OCI-LY7 (cell line): ENCODE measurements around the gene XIRP2. TPM values are rescaled to one million over a fixed set of nuclear protein-coding genes. Genes with fewer than 3 reads are reported as not detected.

ENCODE experiments used
- BruUV-seq: library from RNA; stranded (reverse); fragments of 400-500 nt; replicated peaks from 2 replicates; lab custom pipeline; 2021; lab: Mats Ljungman, UMichigan
- CTCF ChIA-PET: fragments of 300-600 bp; sonication (Branson Sonifier 250); formaldehyde crosslinking; loops from one replicate; lab custom pipeline; 2022; ENCODE audit warnings: antibody characterized with exemption; ENCODE audit not compliant: unreplicated experiment; lab: Charles Lee
- POLR2A ChIA-PET: fragments of 300-600 bp; sonication (Branson Sonifier 250); formaldehyde crosslinking; loops from one replicate; lab custom pipeline; 2022; ENCODE audit warnings: antibody characterized with exemption; lab: Charles Lee
- DNase-seq: peaks from one replicate; pipeline ENCODE4 v3.0.0-alpha.2; 2015; ENCODE audit warnings: low spot score
- H2AFZ ChIP-seq: fragments of 200-600 bp; sonication (generic), shearing (Covaris generic); 2 replicates; pipeline ENCODE4 v1.6.1; 2014; ENCODE audit warnings: mild to moderate bottlenecking, antibody characterized with exemption, low read length, moderate library complexity
- H3K27ac ChIP-seq: fragments of 200-600 bp; sonication (generic); 2 replicates; pipeline ENCODE4 v1.5.1; 2014; ENCODE audit warnings: mixed run types, low read depth, mild to moderate bottlenecking, moderate library complexity, low read length, inconsistent platforms; ENCODE audit not compliant: poor library complexity, severe bottlenecking
- H3K36me3 ChIP-seq: fragments of 200-600 bp; sonication (generic); 2 replicates; pipeline ENCODE4 v1.6.1; 2014; ENCODE audit warnings: mild to moderate bottlenecking, antibody characterized with exemption, low read length, moderate library complexity, mixed read lengths; ENCODE audit not compliant: insufficient read depth
- H3K4me1 ChIP-seq: fragments of 200-600 bp; sonication (generic); 2 replicates; pipeline ENCODE4 v1.5.1; 2014; ENCODE audit warnings: mild to moderate bottlenecking, low read length; ENCODE audit not compliant: insufficient read depth, poor library complexity, severe bottlenecking
- H3K4me2 ChIP-seq: fragments of 200-600 bp; sonication (generic); 2 replicates; pipeline ENCODE4 v1.6.1; 2014; ENCODE audit warnings: mild to moderate bottlenecking, low read length
- H3K4me3 ChIP-seq: fragments of 200-600 bp; sonication (generic); 2 replicates; pipeline ENCODE4 v1.5.1; 2014; ENCODE audit warnings: mild to moderate bottlenecking, low read depth, low read length; ENCODE audit not compliant: poor library complexity, severe bottlenecking
- H3K79me2 ChIP-seq: fragments of 200-600 bp; sonication (generic); 2 replicates; pipeline ENCODE4 v1.6.1; 2016; ENCODE audit warnings: low read depth, mild to moderate bottlenecking, low read length, moderate library complexity, mixed read lengths; ENCODE audit not compliant: insufficient read depth
- H3K9me2 ChIP-seq: fragments of 200-600 bp; sonication (generic); 2 replicates; pipeline ENCODE4 v1.6.1; 2016; ENCODE audit warnings: mild to moderate bottlenecking, low read length, mixed read lengths; ENCODE audit not compliant: insufficient read depth
- H3K9me3 ChIP-seq: fragments of 200-600 bp; sonication (generic); 2 replicates; pipeline ENCODE4 v1.6.1; 2014; ENCODE audit warnings: mild to moderate bottlenecking, mixed run types, low read length, mixed read lengths
- H4K20me1 ChIP-seq: fragments of 200-600 bp; sonication (generic); 2 replicates; pipeline ENCODE4 v1.6.1; 2014; ENCODE audit warnings: mild to moderate bottlenecking, antibody characterized with exemption, low read length, moderate library complexity, mixed read lengths; ENCODE audit not compliant: insufficient read depth
- EZH2phosphoT487 ChIP-seq: fragments of 200-600 bp; sonication (generic); IDR thresholded peaks from 2 replicates; pipeline ENCODE4 v1.6.1; 2018; ENCODE audit warnings: low read depth, borderline replicate concordance, mild to moderate bottlenecking, mixed run types, antibody characterized with exemption, low read length, moderate library complexity, mixed read lengths
- intact Hi-C: fragments of 100-400 bp; cut with micrococcal nuclease; formaldehyde crosslinking; loops from one replicate; pipeline ENCODE4 v1.10.0; 2022; ENCODE audit not compliant: unreplicated experiment
- total RNA-seq, 2 experiments: library from RNA; depleted of rRNA in 1 of 2; stranded (reverse); fragments of >200 nt in 1 of 2; shearing (Covaris generic) in 1 of 2; gene quantifications; 2 replicates each; pipeline ENCODE4 v1.2.3, GENCODE V29; 2014 to 2022
- TF ChIP-seq, protein P1 (sequence below): fragments of 200-600 bp; sonication (generic); conservative IDR thresholded peaks from 2 replicates; pipeline ENCODE4 v1.5.1; 2014; ENCODE audit warnings: mild to moderate bottlenecking, antibody characterized with exemption, low read length, moderate library complexity, mixed read lengths

XIRP2 gene
- total RNA-seq, 2 experiments from 2014 or later: not detected

DNA sequence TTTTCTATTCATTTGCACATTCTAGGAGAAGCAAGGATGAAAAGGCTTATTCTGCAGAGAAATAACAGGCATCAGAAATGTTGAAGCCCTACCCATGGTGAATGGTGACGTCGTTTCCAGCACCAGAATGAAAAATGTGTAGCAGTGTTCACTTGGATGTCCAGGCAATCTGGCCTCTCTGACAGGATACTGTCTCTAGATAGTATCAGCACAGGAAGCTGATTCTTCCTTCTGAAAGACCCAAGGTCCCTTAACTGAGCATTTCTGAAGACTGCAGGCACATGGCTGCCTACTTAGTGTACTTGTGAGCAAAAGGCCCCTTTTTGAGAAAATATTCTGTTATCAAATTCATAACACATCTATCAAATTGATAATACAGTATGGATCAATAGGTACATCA, 234.1 kb downstream of the XIRP2 start:
- H3K27ac ChIP-seq: no peak overlapping the region
- H3K9me3 ChIP-seq: no peaks in the 10 kb centered on the region
- no peak overlapping the region for H3K4me2 ChIP-seq
- no peak for TF ChIP-seq EZH2phosphoT487
- TF ChIP-seq, protein P1, sequence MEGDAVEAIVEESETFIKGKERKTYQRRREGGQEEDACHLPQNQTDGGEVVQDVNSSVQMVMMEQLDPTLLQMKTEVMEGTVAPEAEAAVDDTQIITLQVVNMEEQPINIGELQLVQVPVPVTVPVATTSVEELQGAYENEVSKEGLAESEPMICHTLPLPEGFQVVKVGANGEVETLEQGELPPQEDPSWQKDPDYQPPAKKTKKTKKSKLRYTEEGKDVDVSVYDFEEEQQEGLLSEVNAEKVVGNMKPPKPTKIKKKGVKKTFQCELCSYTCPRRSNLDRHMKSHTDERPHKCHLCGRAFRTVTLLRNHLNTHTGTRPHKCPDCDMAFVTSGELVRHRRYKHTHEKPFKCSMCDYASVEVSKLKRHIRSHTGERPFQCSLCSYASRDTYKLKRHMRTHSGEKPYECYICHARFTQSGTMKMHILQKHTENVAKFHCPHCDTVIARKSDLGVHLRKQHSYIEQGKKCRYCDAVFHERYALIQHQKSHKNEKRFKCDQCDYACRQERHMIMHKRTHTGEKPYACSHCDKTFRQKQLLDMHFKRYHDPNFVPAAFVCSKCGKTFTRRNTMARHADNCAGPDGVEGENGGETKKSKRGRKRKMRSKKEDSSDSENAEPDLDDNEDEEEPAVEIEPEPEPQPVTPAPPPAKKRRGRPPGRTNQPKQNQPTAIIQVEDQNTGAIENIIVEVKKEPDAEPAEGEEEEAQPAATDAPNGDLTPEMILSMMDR: no peak
- BruUV-seq: no TSS peak
- H2AFZ ChIP-seq: no peak overlapping the region
- no peaks in the 10 kb centered on the region for H3K4me1 ChIP-seq
- no peaks in the 10 kb centered on the region for H4K20me1 ChIP-seq
- no peaks in the 10 kb centered on the region for H3K9me2 ChIP-seq
- ChIA-PET POLR2A (no interaction called here), CTCF (no interaction called here)
- H3K36me3 ChIP-seq: no peaks in the 10 kb centered on the region
- H3K79me2 ChIP-seq: no peaks in the 10 kb centered on the region
- no peak for DNase-seq
- intact Hi-C loops: no loop called here
- no peak overlapping the region for H3K4me3 ChIP-seq

GRCh38 chr2:167126165-167126564, 237.9 kb downstream of the XIRP2 start:
- no TSS peak for BruUV-seq

DNA sequence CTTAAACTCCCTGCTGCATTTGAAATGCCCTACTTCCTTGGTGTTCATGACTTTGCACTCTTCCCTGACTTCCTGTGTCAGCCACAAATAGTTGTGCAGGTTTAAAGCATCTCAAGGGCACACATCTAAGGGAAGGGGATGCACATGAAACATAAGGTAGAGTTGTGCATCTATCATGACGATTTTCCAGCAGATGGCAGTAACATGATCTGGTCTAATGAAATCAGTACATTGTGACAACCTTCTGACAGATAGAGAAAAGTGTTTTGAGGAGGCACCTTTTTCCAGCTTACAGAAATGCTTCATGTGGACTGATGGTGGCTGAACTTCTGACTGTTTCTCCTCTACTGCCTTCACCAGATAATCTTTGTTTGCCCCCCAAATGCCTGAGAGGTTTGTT, 238.9 kb downstream of the XIRP2 start:
- BruUV-seq: no TSS peak
- Histone ChIP-seq H3K9me3 (no peaks in the 10 kb centered on the region), H3K79me2 (no peaks in the 10 kb centered on the region), H3K9me2 (no peaks in the 10 kb centered on the region), H3K4me1 (no peaks in the 10 kb centered on the region), H3K4me3 (no peak overlapping the region), H3K27ac (no peak overlapping the region), H4K20me1 (no peaks in the 10 kb centered on the region), H3K4me2 (no peak overlapping the region), H3K36me3 (no peaks in the 10 kb centered on the region), H2AFZ (no peak overlapping the region)
- TF ChIP-seq EZH2phosphoT487: no peak
- TF ChIP-seq, protein P1: peak; percentile 42; the same call in 1 of the 2 replicates
- ChIA-PET CTCF (no interaction called here), POLR2A (no interaction called here)
- intact Hi-C loops: no loop called here
- peak; percentile 2 for DNase-seq

More at GRCh38 chr2:167126165-167126564, 237.9 kb downstream of the XIRP2 start:
- H3K4me2 ChIP-seq: no peak overlapping the region
- ChIA-PET POLR2A (no interaction called here), CTCF (no interaction called here)
- TF ChIP-seq, protein P1: no peak
- TF ChIP-seq EZH2phosphoT487: no peak
- H3K4me3 ChIP-seq: no peak overlapping the region
- DNase-seq: no peak
- no peaks in the 10 kb centered on the region for H4K20me1 ChIP-seq
- H3K4me1 ChIP-seq: no peaks in the 10 kb centered on the region
- no peaks in the 10 kb centered on the region for H3K79me2 ChIP-seq
- H3K36me3 ChIP-seq: no peaks in the 10 kb centered on the region
- intact Hi-C loops: no loop called here
- H3K9me2 ChIP-seq: no peaks in the 10 kb centered on the region
- H3K9me3 ChIP-seq: no peaks in the 10 kb centered on the region
- H3K27ac ChIP-seq: no peak overlapping the region
- H2AFZ ChIP-seq: no peak overlapping the region
